ENCODE results near the gene UQCRC1.

The UQCRC1 gene

DNA sequence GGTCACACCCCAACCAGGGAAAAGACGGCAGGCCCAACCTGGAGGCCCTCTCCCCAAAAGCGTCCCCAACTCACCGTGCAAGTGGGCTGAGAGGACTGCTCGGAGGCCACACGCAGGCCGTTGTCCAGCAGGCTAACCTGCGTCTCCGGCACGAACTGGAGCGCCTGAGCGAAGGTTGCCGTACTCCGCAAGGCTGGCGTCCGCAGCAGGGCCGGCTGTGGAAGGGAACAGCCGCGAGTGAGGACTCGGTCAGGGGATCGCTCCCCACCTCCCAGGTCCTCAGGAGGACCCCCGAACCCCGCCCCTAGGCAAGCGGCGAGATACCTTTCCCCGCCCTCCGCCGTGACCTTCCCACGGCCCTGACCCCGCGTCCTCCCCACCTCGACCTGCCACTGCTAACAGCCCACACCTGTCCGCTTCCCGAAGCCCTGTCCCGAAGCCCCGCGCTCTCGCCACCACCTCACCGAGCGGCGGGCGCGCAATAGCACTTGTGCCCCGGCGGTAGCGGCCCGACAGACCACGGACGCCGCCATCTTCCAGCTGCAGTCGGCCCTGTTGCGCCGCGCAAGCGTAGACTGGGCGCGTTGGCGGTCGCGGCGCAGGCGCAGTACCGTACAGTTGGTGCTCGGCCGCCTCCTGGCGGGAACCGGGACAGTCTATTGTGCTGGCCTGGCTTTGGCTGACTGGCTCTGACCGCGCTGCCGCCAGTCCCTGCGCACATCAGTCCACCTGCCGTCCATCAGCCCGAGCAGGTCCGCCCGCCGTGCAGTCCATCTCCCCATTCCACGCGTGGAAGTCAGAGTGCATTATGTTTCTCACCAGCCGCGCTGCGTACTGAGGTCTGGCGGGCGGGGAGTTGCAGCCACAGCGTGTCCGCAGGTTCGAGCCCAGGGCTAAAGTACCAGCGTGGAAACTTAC lies at the start of gene UQCRC1:
Gene UQCRC1, minus strand, starts transcription at position 559 of the 918 bp plus-strand sequence. Its CDS starts 26 bp downstream, at position 533.
- peak; percentile 96 for DNase-seq (ENCODE audit: low read depth)
- TF ChIP-seq, protein P1, sequence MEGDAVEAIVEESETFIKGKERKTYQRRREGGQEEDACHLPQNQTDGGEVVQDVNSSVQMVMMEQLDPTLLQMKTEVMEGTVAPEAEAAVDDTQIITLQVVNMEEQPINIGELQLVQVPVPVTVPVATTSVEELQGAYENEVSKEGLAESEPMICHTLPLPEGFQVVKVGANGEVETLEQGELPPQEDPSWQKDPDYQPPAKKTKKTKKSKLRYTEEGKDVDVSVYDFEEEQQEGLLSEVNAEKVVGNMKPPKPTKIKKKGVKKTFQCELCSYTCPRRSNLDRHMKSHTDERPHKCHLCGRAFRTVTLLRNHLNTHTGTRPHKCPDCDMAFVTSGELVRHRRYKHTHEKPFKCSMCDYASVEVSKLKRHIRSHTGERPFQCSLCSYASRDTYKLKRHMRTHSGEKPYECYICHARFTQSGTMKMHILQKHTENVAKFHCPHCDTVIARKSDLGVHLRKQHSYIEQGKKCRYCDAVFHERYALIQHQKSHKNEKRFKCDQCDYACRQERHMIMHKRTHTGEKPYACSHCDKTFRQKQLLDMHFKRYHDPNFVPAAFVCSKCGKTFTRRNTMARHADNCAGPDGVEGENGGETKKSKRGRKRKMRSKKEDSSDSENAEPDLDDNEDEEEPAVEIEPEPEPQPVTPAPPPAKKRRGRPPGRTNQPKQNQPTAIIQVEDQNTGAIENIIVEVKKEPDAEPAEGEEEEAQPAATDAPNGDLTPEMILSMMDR (conservative IDR thresholded peaks at IDR 0.05; ENCODE audit: low read depth, low read length): peak; percentile 74
- H3K4me3 ChIP-seq (ENCODE audit: low read depth, low read length): peak within 1 kb of the TSS; percentile 100

DNA sequence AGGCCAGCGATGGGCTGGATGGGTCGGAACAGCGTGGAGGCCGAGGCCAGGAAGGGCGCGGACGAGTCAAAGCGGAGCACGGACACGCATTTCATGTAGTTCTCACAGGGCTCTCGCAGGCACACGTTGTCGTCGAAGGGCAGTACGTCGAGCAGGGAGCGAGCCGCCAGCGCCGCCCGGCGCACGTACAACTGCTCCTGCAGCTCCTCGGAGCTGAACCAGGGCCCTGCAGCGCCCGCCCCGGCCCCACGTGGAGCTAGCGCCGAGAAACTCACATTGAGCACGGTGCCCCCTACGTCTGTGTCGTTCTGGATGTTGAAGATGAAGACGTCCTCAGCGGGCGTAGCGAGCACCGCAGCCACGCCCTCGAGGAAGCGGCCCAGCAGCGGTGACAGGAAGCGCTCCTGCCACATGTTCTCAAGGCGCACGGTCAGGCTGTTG lies 47.4 kb upstream of the UQCRC1 start:
- H3K4me3 ChIP-seq (ENCODE audit: low read depth, low read length): no peak overlapping the region
- TF ChIP-seq, protein P1 (conservative IDR thresholded peaks at IDR 0.05; ENCODE audit: low read depth, low read length): no peak
- no peak for DNase-seq (ENCODE audit: low read depth)

DNA sequence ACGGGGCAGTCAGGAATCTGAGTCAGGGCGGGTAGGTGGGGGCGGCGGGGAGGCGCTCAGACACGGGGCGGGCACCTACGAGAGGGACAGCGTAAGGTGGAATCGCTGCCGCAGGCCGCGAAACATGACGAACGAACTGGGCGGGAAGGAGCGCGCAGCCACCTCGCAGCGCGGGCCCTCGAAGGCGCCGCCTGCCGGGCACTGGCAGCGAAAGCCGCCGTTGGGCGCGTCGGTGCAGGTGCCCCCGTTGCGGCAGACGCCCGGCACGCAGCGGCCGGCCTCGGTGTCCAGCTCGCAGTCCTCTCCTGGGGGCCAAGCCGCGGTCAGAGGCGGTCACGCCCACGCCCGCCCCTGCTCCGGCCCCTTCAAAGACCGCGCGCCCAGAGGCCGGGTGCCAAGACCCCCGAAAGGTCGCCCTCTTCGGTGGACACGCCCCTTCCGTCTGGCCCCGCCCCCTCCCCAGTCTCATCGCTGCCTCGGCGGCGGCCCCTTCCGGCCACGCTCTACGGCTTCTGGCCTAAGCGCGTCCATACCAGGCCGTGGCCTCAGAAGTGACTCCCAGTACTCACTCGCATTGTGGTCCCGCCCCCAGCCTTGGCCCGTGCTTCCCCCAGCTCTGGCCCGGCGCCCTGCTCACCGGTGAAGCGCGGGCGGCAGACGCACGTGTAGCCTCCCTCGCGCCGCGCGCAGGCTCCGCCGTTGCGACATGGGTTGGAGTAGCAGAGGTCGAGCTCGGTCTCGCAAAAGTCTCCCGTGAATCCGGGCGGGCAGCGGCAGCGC lies 46.8 kb upstream of the UQCRC1 start:
- peak; percentile 60 for DNase-seq (ENCODE audit: low read depth)
- TF ChIP-seq, protein P1 (conservative IDR thresholded peaks at IDR 0.05; ENCODE audit: low read depth, low read length): peak; percentile 41
- peak overlapping the region; percentile 49 for H3K4me3 ChIP-seq (ENCODE audit: low read depth, low read length)

DNA sequence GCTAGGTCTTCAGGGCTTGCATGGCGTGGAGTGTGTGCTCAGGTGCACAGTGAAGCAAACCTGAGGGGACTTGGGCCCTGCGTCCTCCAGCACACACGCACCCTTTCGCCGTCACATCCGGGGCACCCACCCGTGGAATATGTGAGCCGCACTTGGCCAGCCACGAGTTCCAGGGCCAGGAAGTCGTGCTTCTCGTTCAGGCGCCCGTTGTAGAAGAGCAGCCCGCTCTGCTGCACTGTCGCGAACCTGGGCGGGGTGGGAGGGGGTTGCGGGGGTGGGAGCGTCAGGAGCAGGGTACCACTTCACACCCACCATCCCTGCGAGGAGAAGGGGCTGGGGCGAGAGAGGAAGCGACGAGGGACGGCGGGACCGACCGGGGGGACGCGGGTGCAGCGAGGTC lies 46.2 kb upstream of the UQCRC1 start:
- peak overlapping the region; percentile 49 for H3K4me3 ChIP-seq (ENCODE audit: low read depth, low read length)
- no peak for DNase-seq (ENCODE audit: low read depth)

DNA sequence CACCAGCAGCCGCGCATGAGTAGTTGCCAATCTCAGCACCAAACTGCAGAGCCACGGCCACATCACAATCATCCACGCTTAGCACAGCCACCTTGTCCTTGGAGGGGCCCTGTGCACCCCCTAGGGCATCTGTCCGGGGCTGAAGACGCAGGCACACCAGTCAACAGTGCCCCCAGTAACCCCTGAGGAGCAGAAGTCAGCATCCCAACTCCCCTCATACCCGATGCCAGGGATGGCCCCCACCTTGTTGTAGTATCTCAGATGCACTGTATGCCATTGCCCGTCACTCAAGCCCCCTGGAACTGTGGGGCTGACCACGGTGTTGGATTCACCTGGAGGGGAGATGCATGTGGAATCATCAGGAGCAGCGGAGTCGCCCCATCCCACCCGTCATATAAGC lies 45.6 kb upstream of the UQCRC1 start:
- no peak overlapping the region for H3K4me3 ChIP-seq (ENCODE audit: low read depth, low read length)
- DNase-seq (ENCODE audit: low read depth): no peak
- TF ChIP-seq, protein P1 (conservative IDR thresholded peaks at IDR 0.05; ENCODE audit: low read depth, low read length): no peak

More for the DNA sequence above, 46.2 kb upstream of the UQCRC1 start:
- TF ChIP-seq, protein P1 (conservative IDR thresholded peaks at IDR 0.05; ENCODE audit: low read depth, low read length): no peak

DNA sequence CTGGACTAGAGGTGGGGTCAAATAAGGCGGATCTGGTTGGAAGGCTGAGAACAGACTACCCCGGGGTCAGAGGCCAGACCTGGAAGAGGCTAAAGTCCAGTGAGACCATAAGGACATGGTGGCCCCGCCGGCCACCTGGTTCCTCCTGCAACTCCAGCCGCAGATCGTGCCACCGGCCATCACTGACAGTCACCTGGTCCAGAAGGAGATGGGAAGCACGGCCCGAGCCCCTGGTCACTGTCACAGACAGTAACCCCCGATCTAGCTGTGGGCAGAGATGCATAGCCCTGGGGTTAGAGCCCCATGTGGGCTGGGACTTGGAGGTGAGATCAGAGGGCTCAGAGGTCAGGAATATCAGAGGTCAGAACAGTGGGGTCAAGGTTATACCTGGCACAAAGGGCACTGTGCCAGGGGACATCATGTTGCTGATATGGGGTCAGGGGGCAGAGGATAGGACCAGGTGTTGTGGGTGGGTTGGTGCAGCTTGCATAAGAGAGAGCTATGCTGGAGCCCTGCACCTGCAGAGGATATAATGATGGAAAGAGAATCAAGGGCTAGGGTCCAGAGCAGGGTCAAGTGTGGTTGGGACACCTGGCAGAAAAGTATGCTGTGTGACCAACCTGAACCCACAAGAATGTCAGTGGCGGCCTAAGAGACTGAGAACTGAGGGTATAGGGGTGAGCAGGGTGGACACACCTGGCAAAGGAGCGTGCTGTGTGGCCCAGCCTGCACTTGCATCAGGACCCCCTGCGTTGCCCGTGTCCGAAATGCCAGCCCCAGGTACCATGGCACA lies 43.7 kb upstream of the UQCRC1 start:
- TF ChIP-seq, protein P1 (conservative IDR thresholded peaks at IDR 0.05; ENCODE audit: low read depth, low read length): no peak
- no peak overlapping the region for H3K4me3 ChIP-seq (ENCODE audit: low read depth, low read length)
- no peak for DNase-seq (ENCODE audit: low read depth)

Data from choroid plexus epithelial cell (primary cell).